ENCODE results near the gene MUC5AC.

- TF ChIP-seq CTCF (IDR thresholded peaks at IDR 0.05 in 2 of 3, conservative IDR thresholded peaks at IDR 0.05 in 1 of 3; ENCODE audit: borderline replicate concordance in 1 of 3, insufficient read depth in 1 of 3, low read depth in 2 of 3, low read length in 2 of 3) (no peak), POLR2A (IDR thresholded peaks at IDR 0.05; ENCODE audit: borderline replicate concordance, extremely low read depth, insufficient read depth, insufficient read length) (no peak), MAX (IDR thresholded peaks at IDR 0.05) (no peak), REST (IDR thresholded peaks at IDR 0.05; ENCODE audit: low read depth) (no peak), CBX3 (IDR thresholded peaks at IDR 0.05; ENCODE audit: low read depth) (no peak), EZH2 (IDR thresholded peaks at IDR 0.05) (no peak)
These were observed 10.0 kb upstream of the MUC5AC start for GRCh38 chr11:1147792-1148191.
